HEK293 (cell line): ENCODE results near the gene DDOST.
"Not testable (repeated sequence)": the region's sequence is repeated elsewhere in the genome, so short reads cannot be mapped to it uniquely, and the experiment has no call there.

Experiments
- HOXA7 ChIP-seq: sonication (generic); formaldehyde crosslinking; IDR thresholded peaks from 2 replicates; pipeline ENCODE4 v1.8.1; 2022; ENCODE audit warnings: missing genetic modification reagents, borderline replicate concordance
- KLF9 ChIP-seq: fragments of 450-650 bp; formaldehyde crosslinking; IDR thresholded peaks from 2 replicates; pipeline ENCODE4 v1.5.1; 2016; ENCODE audit warnings: missing biosample characterization, missing genetic modification characterization, low read depth
- ZNF157 ChIP-seq: fragments of 450-650 bp; formaldehyde crosslinking; IDR thresholded peaks from 2 replicates; pipeline ENCODE4 v1.5.1; 2016; ENCODE audit warnings: missing biosample characterization, missing genetic modification characterization
- ZNF274 ChIP-seq, 2 experiments: fragments of 200-500 bp in 1 of 2; fragments of 450-650 bp in 1 of 2; sonication (Bioruptor generic) in 1 of 2; formaldehyde crosslinking in 1 of 2; IDR thresholded peaks; 2 replicates each; pipeline versions ENCODE4 v1.5.1 to v1.6.1; 2014 to 2016; ENCODE audit warnings: borderline replicate concordance in 1 of 2, inconsistent platforms in 1 of 2, low read length in 1 of 2, missing biosample characterization in 1 of 2, missing genetic modification characterization in 1 of 2
- ZNF37A ChIP-seq: fragments of 450-650 bp; IDR thresholded peaks from 2 replicates; pipeline ENCODE4 v1.5.1; 2018; ENCODE audit warnings: missing biosample characterization, missing genetic modification characterization
- ZNF501 ChIP-seq: fragments of 450-650 bp; formaldehyde crosslinking; IDR thresholded peaks from 2 replicates; pipeline ENCODE4 v1.5.1; 2016; ENCODE audit warnings: missing biosample characterization, missing genetic modification characterization
- ZNF555 ChIP-seq: fragments of 450-650 bp; formaldehyde crosslinking; conservative IDR thresholded peaks from 2 replicates; pipeline ENCODE4 v1.5.1; 2017; ENCODE audit warnings: missing biosample characterization, mild to moderate bottlenecking, missing genetic modification characterization, inconsistent platforms
- ZNF561 ChIP-seq: fragments of 450-650 bp; IDR thresholded peaks from 2 replicates; pipeline ENCODE4 v1.5.1; 2018; ENCODE audit warnings: missing biosample characterization, missing genetic modification characterization, borderline replicate concordance
- ZSCAN30 ChIP-seq: fragments of 450-650 bp; IDR thresholded peaks from 2 replicates; pipeline ENCODE4 v1.5.1; 2018; ENCODE audit warnings: missing biosample characterization, mild to moderate bottlenecking, missing genetic modification characterization, moderate library complexity
- TF ChIP-seq, protein P1 (sequence below): fragments of 450-650 bp; formaldehyde crosslinking; IDR thresholded peaks from 2 replicates; pipeline ENCODE4 v1.5.1; 2016; ENCODE audit warnings: missing biosample characterization, missing genetic modification characterization

GRCh38 chr1:20606801-20607570 is 54.2 kb downstream of the DDOST start:
- not testable (repeated sequence) for TF ChIP-seq ZNF274 (IDR thresholded peaks at IDR 0.05; ENCODE audit: low read length); ZNF274 (tag by site-specific recombination; IDR thresholded peaks at IDR 0.05; ENCODE audit: borderline replicate concordance); ZNF37A; ZSCAN30 (tag by site-specific recombination); ZNF157; ZNF501 (tag by site-specific recombination); KLF9 (tag by site-specific recombination); ZNF561 (tag by site-specific recombination); ZNF555 (tag by site-specific recombination); HOXA7 (CRISPR knock-in tag)
- TF ChIP-seq, protein P1, sequence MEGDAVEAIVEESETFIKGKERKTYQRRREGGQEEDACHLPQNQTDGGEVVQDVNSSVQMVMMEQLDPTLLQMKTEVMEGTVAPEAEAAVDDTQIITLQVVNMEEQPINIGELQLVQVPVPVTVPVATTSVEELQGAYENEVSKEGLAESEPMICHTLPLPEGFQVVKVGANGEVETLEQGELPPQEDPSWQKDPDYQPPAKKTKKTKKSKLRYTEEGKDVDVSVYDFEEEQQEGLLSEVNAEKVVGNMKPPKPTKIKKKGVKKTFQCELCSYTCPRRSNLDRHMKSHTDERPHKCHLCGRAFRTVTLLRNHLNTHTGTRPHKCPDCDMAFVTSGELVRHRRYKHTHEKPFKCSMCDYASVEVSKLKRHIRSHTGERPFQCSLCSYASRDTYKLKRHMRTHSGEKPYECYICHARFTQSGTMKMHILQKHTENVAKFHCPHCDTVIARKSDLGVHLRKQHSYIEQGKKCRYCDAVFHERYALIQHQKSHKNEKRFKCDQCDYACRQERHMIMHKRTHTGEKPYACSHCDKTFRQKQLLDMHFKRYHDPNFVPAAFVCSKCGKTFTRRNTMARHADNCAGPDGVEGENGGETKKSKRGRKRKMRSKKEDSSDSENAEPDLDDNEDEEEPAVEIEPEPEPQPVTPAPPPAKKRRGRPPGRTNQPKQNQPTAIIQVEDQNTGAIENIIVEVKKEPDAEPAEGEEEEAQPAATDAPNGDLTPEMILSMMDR (tag by site-specific recombination), result not testable (repeated sequence)
